DND-41 (cell line): ENCODE data around the gene IL26.

Experiments
- CTCF ChIP-seq: IDR thresholded peaks from 2 replicates; pipeline ENCODE4 v1.5.1; 2012; ENCODE audit warnings: borderline replicate concordance, low read length, moderate library complexity, mild to moderate bottlenecking; ENCODE audit not compliant: poor library complexity, severe bottlenecking; ENCODE audit errors: extremely low read depth
- EZH2 ChIP-seq: IDR thresholded peaks from 3 replicates; pipeline ENCODE4 v1.6.1; 2012; ENCODE audit warnings: borderline replicate concordance, low read depth, mild to moderate bottlenecking, moderate library complexity, low read length, inconsistent platforms; ENCODE audit not compliant: severe bottlenecking

- TF ChIP-seq CTCF (no peak), EZH2 (no peak)
Measured at GRCh38 chr12:68240079-68240478, 14.5 kb upstream of the IL26 start.
